Gastrocnemius medialis (tissue), 4 donors: ENCODE data around the gene CCNT2.

Experiments
- CTCF ChIP-seq, 5 experiments: fragments of 450-650 bp in 3 of 5; fragments of 200-600 bp in 2 of 5; sonication (generic) in 2 of 5; IDR thresholded peaks in 4 of 5; conservative IDR thresholded peaks in 1 of 5; 1 replicate in 4 of 5; 2 replicates in 1 of 5; pipeline ENCODE4 v1.5.1; 2016 to 2019; ENCODE audit warnings: antibody characterized with exemption in 5 of 5, mild to moderate bottlenecking in 3 of 5, moderate library complexity in 3 of 5
- POLR2A ChIP-seq, 2 donors: fragments of 450-650 bp; IDR thresholded peaks; one replicate each; pipeline ENCODE4 v1.6.1; 2017; ENCODE audit warnings: antibody characterized with exemption in 2 of 2, mild to moderate bottlenecking in 2 of 2, moderate library complexity in 2 of 2

GRCh38 chr2:134950886-134951285 lies 32.3 kb downstream of the CCNT2 start:
- TF ChIP-seq CTCF (IDR thresholded peaks at IDR 0.05 in 4 of 5, conservative IDR thresholded peaks at IDR 0.05 in 1 of 5) (no peak), POLR2A (IDR thresholded peaks at IDR 0.05) (no peak)
